ENCODE results near the gene LTBP2.
A peak's percentile ranks its signal among the peaks of the same experiment; 100 is the strongest.

LTBP2 gene

GRCh38 chr14:74573421-74574089, 38.5 kb downstream of the LTBP2 start:
- DNase-seq, result no peak

GRCh38 chr14:74572726-74573301, 39.2 kb downstream of the LTBP2 start:
- DNase-seq, result peak in 12 of 58 donors; percentile 15 to 52 (median 28)

GRCh38 chr14:74571901-74572725, 39.9 kb downstream of the LTBP2 start:
- peak in 1 of 58 donors; percentile 10 for DNase-seq

GRCh38 chr14:74571441-74571841, 40.6 kb downstream of the LTBP2 start:
- no peak for DNase-seq

GRCh38 chr14:74570696-74571095, 41.3 kb downstream of the LTBP2 start:
- DNase-seq, result no peak

GRCh38 chr14:74569806-74570591, 42.0 kb downstream of the LTBP2 start:
- peak in 3 of 58 donors; percentile 9 to 27 (median 16) for DNase-seq

GRCh38 chr14:74569387-74569786, 42.6 kb downstream of the LTBP2 start:
- DNase-seq, result no peak

- no peak for DNase-seq
These were observed 43.1 kb downstream of the LTBP2 start for GRCh38 chr14:74568911-74569310.

GRCh38 chr14:74568380-74568649, 43.7 kb downstream of the LTBP2 start:
- no peak for DNase-seq

- DNase-seq, result no peak
These were observed 44.2 kb downstream of the LTBP2 start for GRCh38 chr14:74567646-74568379.

GRCh38 chr14:74567219-74567618, 44.8 kb downstream of the LTBP2 start:
- peak in 14 of 58 donors; percentile 7 to 48 (median 16) for DNase-seq

GRCh38 chr14:74566174-74567141, 45.6 kb downstream of the LTBP2 start:
- no peak for DNase-seq

- no peak for DNase-seq
These were observed 48.4 kb downstream of the LTBP2 start for GRCh38 chr14:74563586-74564159.

GRCh38 chr14:74563233-74563585, 48.8 kb downstream of the LTBP2 start:
- no peak for DNase-seq

- no peak for DNase-seq
These were observed 49.4 kb downstream of the LTBP2 start for GRCh38 chr14:74562515-74563232.

- no peak for DNase-seq
These were observed 53.4 kb downstream of the LTBP2 start for GRCh38 chr14:74558655-74559054.

GRCh38 chr14:74557691-74558090, 54.3 kb downstream of the LTBP2 start:
- no peak for DNase-seq

GRCh38 chr14:74555476-74556050, 56.5 kb downstream of the LTBP2 start:
- no peak for DNase-seq

All from anterior cingulate cortex (tissue), 58 donors.